Astrocyte (in vitro differentiated cells and primary cell): ENCODE data around the gene MPO. TPM values are rescaled to one million over a fixed set of nuclear protein-coding genes. Genes with fewer than 3 reads are reported as not detected.
A peak's percentile ranks its signal among the peaks of the same experiment; 100 is the strongest.

Experiments used
- DNase-seq: peaks from one replicate; pipeline ENCODE4 v3.0.0-alpha.2; 2010; ENCODE audit warnings: low read depth
- FAIRE-seq: peaks from 2 replicates; lab custom pipeline; 2011; peaks lifted over from hg19 to GRCh38; lab: Jason Lieb, UNC
- H2AFZ ChIP-seq: 2 replicates; pipeline ENCODE4 v1.6.0; 2012; ENCODE audit warnings: low read depth, low read length, inconsistent platforms
- H3K27ac ChIP-seq: 2 replicates; pipeline ENCODE4 v1.5.1; 2011; ENCODE audit warnings: low read depth, low read length, inconsistent platforms
- H3K27me3 ChIP-seq: 2 replicates; pipeline ENCODE4 v1.6.0; 2011; ENCODE audit warnings: low read length, inconsistent platforms; ENCODE audit not compliant: insufficient read depth
- H3K36me3 ChIP-seq: 2 replicates; pipeline ENCODE4 v1.5.1; 2011; ENCODE audit warnings: low read length, inconsistent platforms; ENCODE audit not compliant: insufficient read depth
- H3K4me1 ChIP-seq: 2 replicates; pipeline ENCODE4 v1.5.1; 2011; ENCODE audit warnings: low read length, inconsistent platforms; ENCODE audit not compliant: insufficient read depth
- H3K4me2 ChIP-seq: 2 replicates; pipeline ENCODE4 v1.6.0; 2012; ENCODE audit warnings: low read length, inconsistent platforms
- H3K4me3 ChIP-seq: 2 replicates; pipeline ENCODE4 v1.5.1; 2011; ENCODE audit warnings: low read depth, mild to moderate bottlenecking, low read length, inconsistent platforms; ENCODE audit not compliant: insufficient read depth
- H3K79me2 ChIP-seq: 2 replicates; pipeline ENCODE4 v1.6.0; 2012; ENCODE audit warnings: mild to moderate bottlenecking, low read length, inconsistent platforms; ENCODE audit not compliant: insufficient read depth
- H3K9ac ChIP-seq: 2 replicates; pipeline ENCODE4 v1.6.0; 2012; ENCODE audit warnings: mild to moderate bottlenecking, low read length, inconsistent platforms
- H3K9me3 ChIP-seq: 2 replicates; pipeline ENCODE4 v1.5.1; 2012; ENCODE audit warnings: low read depth, mild to moderate bottlenecking, low read length, inconsistent platforms; ENCODE audit not compliant: insufficient read depth
- H4K20me1 ChIP-seq: 2 replicates; pipeline ENCODE4 v1.6.0; 2012; ENCODE audit warnings: low read length, inconsistent platforms; ENCODE audit not compliant: insufficient read depth
- H3K27ac Mint-ChIP-seq: one replicate; pipeline ENCODE4 v1.8.0; 2021; ENCODE audit warnings: mild to moderate bottlenecking, mixed read lengths; ENCODE audit not compliant: unreplicated experiment
- H3K27me3 Mint-ChIP-seq: one replicate; pipeline ENCODE4 v1.8.0; 2021; ENCODE audit warnings: low read depth, mixed read lengths; ENCODE audit not compliant: unreplicated experiment
- H3K36me3 Mint-ChIP-seq: one replicate; pipeline ENCODE4 v1.8.0; 2021; ENCODE audit warnings: low read depth, mixed read lengths; ENCODE audit not compliant: unreplicated experiment
- H3K4me1 Mint-ChIP-seq: one replicate; pipeline ENCODE4 v1.8.0; 2021; ENCODE audit warnings: low read depth, mixed read lengths; ENCODE audit not compliant: unreplicated experiment
- H3K4me3 Mint-ChIP-seq: one replicate; pipeline ENCODE4 v1.8.0; 2021; ENCODE audit warnings: mild to moderate bottlenecking, moderate library complexity, mixed read lengths; ENCODE audit not compliant: unreplicated experiment
- H3K9me3 Mint-ChIP-seq: one replicate; pipeline ENCODE4 v1.8.0; 2021; ENCODE audit warnings: mild to moderate bottlenecking, mixed read lengths; ENCODE audit not compliant: unreplicated experiment
- CTCF ChIP-seq: IDR thresholded peaks from 2 replicates; pipeline ENCODE4 v1.5.1; 2011; ENCODE audit warnings: low read depth, mild to moderate bottlenecking, inconsistent platforms, low read length, moderate library complexity; ENCODE audit not compliant: insufficient read depth
- EZH2 ChIP-seq: IDR thresholded peaks from 2 replicates; pipeline ENCODE4 v1.6.1; 2012; ENCODE audit warnings: mild to moderate bottlenecking, low read length, inconsistent platforms; ENCODE audit not compliant: insufficient read depth
- total RNA-seq: library from RNA; stranded (reverse); gene quantifications from 2 replicates; pipeline ENCODE4 v1.2.1, GENCODE V29; 2021

The MPO gene
- total RNA-seq, 1 donor from 2014 or later: not detected

GRCh38 chr17:58329035-58329809 lies 48.5 kb upstream of the MPO start:
- Histone ChIP-seq H4K20me1 (no peaks in the 10 kb centered on the region), H3K36me3 (no peaks in the 10 kb centered on the region), H3K79me2 (no peaks in the 10 kb centered on the region), H2AFZ (peak overlapping the region; percentile 56), H3K4me2 (peak overlapping the region; percentile 72), H3K4me3 (no peak overlapping the region), H3K4me1 (peaks cover 14% of the 10 kb centered on the region), H3K9me3 (no peaks in the 10 kb centered on the region), H3K27me3 (peaks cover 18% of the 10 kb centered on the region), H3K9ac (no peak overlapping the region), H3K27ac (no peak overlapping the region)
- H3K27ac Mint-ChIP-seq: no peak overlapping the region
- no peak overlapping the region for H3K4me3 Mint-ChIP-seq
- H3K4me1 Mint-ChIP-seq: peaks cover 3% of the 10 kb centered on the region
- DNase-seq: no peak
- TF ChIP-seq EZH2: no peak
- no peak for TF ChIP-seq CTCF
- H3K9me3 Mint-ChIP-seq: no peaks in the 10 kb centered on the region
- H3K27me3 Mint-ChIP-seq: peaks cover 25% of the 10 kb centered on the region
- no peak for FAIRE-seq
- no peaks in the 10 kb centered on the region for H3K36me3 Mint-ChIP-seq

GRCh38 chr17:58328195-58329034 lies 47.7 kb upstream of the MPO start, which contains the start of gene TSPOAP1:
TSPOAP1 (minus strand) TSS chr17:58328795; CDS start chr17:58327920, 875 bp downstream.
- peaks cover 31% of the 10 kb centered on the region for H3K27me3 Mint-ChIP-seq
- Histone ChIP-seq H3K9me3 (no peaks in the 10 kb centered on the region), H3K36me3 (no peaks in the 10 kb centered on the region), H3K4me3 (no peak within 1 kb of the TSS), H3K27me3 (peaks cover 18% of the 10 kb centered on the region), H4K20me1 (no peaks in the 10 kb centered on the region), H3K4me1 (peaks cover 18% of the 10 kb centered on the region), H3K9ac (no peak within 1 kb of the TSS), H3K79me2 (no peaks in the 10 kb centered on the region), H3K27ac (no peak within 1 kb of the TSS), H2AFZ (peak within 1 kb of the TSS; percentile 56), H3K4me2 (peak within 1 kb of the TSS; percentile 72)
- FAIRE-seq (no peak), DNase-seq (no peak)
- no peak within 1 kb of the TSS for H3K4me3 Mint-ChIP-seq
- no peak within 1 kb of the TSS for H3K27ac Mint-ChIP-seq
- TF ChIP-seq CTCF: no peak
- peak; percentile 17 for TF ChIP-seq EZH2
- no peaks in the 10 kb centered on the region for H3K9me3 Mint-ChIP-seq
- H3K4me1 Mint-ChIP-seq: peaks cover 3% of the 10 kb centered on the region
- H3K36me3 Mint-ChIP-seq: no peaks in the 10 kb centered on the region
